HG03139 (cell line): Measurements from ENCODE around the gene TEX261.

Experiments
- ATAC-seq: cut with Tn5 transposase; IDR thresholded peaks from one replicate; pipeline ENCODE4 v1.9.1; 2021; ENCODE audit not compliant: unreplicated experiment

Gene TEX261

GRCh38 chr2:70959851-70960832 lies 34.5 kb downstream of the TEX261 start:
- no peak for ATAC-seq

DNA sequence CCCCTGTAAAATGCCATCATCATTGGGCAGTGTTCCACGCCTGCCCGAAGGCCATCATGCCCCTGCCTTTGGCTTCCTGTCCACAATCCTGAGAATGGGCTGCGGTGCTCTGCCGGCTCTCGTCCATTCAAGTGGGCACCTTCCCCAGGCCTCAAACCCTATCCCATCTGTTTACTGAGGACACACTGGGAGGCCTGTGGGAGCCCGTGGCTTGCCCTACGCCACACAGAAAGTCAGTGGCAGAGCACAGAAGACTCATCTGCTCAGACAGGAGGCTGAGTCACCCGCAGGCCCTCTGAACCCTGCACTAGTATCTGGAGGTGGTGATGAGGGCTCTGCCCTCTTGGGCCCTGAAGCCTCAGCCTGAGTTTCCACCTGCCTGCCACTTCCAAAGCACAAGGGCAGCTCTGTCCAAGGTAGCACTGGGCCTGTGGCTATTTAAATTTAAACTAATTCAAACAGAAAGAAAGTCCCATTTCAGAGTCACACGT lies 35.4 kb downstream of the TEX261 start:
- ATAC-seq: no peak

GRCh38 chr2:70958759-70959158 lies 35.9 kb downstream of the TEX261 start:
- ATAC-seq: no peak

DNA sequence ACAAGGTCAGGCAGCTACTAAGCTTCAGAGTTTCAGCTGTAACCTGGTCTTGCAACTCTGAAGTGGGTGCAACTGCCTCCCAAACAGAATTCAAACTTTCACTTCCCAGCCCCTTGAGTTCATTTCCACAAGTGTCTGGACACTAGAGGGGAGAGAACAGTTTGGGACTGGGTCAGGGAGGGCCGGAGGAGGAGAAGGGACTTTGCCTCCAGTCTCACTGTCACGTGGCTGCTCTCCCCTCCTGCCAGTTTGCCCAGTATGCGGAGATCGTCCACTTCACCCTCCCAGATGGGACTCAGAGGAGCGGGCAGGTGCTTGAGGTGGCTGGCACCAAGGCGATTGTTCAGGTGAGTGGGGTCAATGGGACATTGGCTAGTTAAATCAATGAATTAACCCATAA lies 36.9 kb downstream of the TEX261 start:
- no peak for ATAC-seq

GRCh38 chr2:70956141-70956540 lies 38.5 kb downstream of the TEX261 start:
- ATAC-seq: no peak

DNA sequence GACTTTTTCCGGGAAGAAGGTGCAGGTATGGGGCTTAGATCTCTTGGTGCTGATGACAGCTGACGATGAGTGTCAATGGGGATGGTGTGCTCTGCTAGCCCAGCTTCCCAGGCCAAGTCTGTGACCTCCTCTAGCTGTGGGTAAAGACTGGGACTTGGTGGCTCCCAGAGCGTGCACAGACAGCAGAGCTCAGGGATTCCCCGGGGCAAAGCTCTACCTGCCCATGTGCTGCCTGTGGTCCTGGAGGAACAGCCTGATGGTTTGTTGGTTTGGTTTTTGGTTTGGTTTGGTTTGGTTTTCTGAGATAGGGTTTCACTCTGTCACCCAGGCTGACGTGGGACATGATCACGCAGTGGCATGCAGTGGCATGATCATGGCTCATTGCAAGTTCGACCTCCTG lies 39.8 kb downstream of the TEX261 start:
- ATAC-seq: no peak

DNA sequence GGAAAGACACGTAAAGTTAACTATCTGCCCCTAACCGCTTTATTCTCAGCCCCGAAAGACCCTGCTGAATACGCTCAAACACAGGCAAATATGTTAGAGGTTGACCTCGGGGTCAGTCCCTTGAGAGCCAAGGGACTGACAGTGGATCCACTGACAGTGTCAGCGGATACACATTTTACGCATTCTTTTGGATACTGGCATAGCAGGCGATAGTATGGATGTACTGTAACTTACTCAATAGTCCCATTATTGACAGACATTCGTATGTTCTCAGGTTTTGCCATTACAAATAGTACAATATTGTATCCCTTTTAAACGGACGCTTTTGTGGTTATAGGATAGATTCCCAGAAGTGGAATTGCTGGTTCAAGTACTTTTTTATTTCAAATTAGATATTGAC lies 45.6 kb downstream of the TEX261 start:
- no peak for ATAC-seq

DNA sequence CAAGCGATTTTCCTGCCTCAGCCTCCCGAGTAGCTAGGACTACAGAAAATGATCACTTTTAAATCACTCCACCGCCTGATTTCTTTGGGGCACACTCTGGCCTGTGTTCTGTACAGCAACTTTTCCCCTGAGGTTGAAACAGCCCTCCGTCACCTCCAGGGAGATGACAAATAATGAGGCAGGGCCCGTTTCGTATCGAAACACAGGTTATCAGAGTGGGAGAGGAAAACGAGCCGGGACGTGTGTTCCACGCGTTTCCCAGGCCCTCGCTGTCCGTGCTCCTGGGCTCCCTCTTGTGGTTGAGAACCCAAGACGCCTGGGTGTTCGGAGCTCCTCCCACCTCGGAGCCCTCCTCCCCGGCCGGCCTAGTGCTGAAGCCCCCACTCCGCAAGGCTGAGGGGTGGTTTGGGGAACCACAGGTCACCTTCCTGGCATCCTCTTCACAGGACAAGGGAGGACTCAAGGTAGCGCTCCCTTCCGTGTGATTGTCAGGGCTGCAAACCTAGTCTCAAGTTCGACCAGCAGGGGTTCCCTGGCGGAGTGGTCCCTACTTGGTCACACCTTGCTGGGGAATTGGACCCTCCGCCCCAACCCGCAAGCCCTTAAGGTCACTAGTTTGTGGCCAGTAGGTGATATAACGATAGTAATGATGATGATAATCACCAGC lies 46.2 kb downstream of the TEX261 start:
- ATAC-seq: no peak

GRCh38 chr2:70947556-70948184 lies 47.0 kb downstream of the TEX261 start:
- ATAC-seq: no peak

DNA sequence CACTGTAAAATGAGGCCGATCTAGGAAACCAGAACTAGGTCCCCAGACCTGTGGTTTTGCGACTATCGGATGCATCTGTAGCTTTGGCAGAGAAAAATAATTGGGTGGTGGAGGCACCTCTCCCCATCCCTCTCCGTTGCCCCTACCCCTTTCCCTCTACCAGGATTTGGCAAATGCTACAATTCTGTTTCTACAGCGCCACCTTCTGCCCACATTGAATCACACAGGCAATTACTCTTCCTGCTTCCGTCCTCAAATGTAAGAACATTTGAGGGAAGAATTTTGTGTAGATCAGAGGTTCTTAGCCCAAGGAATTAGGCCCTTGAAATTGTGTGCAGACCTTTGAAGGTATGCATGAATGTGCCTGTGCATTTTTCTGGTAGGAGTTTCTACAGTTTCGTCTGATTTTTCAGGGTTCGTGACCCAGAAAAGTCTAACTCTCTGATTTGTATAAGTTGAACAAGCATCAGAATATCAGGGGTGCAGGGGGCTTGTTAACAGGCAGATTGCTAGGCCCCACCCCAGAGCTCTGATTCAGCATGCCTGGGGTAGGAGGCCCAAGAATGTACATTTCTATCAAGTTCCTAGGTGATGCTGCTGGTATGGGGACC lies 47.7 kb downstream of the TEX261 start:
- ATAC-seq: no peak

GRCh38 chr2:70944111-70944690 lies 50.5 kb downstream of the TEX261 start:
- no peak for ATAC-seq

- no peak for ATAC-seq
These were observed 51.3 kb downstream of the TEX261 start for GRCh38 chr2:70943205-70943871.

- no peak for ATAC-seq
These were observed 52.1 kb downstream of the TEX261 start for GRCh38 chr2:70942396-70943204.

DNA sequence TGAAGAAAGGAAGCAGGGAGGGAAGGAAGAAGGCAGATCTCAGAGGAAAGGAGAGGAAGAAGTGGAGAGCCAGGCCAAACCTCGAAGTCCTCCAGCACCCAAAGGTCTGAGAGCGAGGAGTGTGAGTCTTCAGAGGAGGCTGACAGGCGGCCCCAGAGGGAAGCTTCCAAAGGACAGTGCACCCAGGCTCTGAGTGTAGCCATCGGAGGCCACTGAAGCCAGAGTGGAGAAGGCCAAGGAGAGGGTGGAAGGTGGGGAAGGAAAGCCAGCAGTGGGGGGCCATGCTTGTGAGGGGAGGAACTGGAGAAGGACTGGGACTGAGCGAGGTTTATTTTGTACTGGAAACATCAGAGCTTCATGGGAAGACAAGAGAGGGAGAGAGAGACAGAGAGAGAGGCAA lies 53.0 kb downstream of the TEX261 start:
- ATAC-seq: no peak

- no peak for ATAC-seq
These were observed 53.5 kb downstream of the TEX261 start for GRCh38 chr2:70941186-70941585.

DNA sequence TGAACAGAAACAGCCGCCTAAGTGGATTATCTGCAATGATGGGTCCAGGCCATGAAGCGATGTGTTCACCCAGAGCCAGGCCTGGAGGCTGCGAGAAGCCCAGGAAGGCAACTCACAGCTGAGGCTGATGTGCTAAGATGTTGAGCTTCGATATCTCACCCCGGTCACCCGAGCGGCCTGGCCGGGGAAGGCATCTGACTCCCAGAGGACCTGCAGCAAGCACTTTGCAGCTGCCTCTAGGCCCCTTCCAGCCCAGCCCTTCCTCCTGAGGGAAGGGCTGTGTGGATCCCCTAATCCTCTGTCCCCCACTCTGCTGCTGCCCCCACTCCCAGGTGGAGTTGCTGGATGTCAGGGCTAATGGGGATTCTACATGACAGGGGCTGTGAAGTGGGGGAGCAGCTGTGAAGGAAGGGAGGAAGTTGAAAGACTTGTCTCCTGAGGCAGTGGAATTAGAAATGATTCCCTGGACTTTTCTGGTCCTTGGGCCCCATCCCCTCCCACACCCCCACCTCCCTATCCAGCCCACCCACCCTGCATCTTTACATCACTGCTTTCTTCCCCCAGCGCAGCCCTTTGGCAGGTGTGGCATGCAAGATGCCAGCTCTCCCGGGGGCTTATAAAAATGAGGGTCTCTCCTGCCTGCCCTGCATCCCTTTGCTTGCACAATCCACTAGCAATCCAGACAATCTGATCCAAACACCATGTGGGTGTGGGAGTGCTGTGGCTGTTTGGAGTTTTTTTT lies 54.7 kb downstream of the TEX261 start:
- ATAC-seq: no peak

DNA sequence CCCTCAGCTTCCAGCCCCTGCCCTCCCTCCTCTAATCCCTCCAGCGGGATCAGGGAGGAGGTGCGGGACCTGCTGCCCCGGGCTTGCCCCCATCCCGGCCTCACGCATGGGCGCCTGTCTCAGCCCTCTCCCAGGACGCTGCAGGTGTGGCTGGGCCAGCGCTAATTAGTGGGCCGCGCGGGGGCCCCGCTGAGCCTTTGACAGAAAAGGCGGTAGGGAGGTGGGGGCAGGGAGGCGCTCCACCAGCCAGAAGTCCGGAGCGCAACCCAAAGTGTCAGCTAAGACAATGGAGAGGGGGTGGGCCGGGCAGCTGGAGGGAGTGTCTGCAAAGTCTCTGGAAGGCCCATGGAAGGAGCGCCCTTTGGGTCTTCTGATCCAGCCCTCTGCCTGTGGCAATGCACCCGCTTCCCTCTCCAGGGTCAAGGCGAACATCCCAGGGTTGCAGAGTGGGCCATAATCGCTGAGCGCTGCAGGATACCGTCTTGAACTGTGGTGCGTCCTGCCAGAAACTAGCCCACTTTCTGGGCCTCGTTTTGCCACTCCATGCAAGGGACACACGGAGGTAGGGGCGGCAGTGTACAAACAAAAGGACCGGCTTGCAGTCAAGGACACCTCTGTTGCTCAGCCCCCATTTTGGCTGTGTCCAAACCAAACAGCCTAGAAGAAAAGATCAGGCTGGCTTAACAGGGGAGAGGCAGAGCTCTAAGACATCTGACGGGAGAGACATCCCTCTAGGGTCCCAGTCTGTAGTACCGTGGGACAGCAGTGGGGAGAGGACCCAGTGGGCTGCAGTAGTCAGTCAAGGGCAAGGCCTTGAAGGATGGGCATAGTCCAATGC lies 55.5 kb downstream of the TEX261 start:
- ATAC-seq: no peak

GRCh38 chr2:70938586-70938950 lies 56.1 kb downstream of the TEX261 start:
- no peak for ATAC-seq
